Cardiac fibroblast (primary cell): Measurements from ENCODE around the gene CLN3.
"Not testable (repeated sequence)": the region's sequence is repeated elsewhere in the genome, so short reads cannot be mapped to it uniquely, and the experiment has no call there.

Experiments used
- DNase-seq, 2 donors: peaks; one replicate each; pipeline versions ENCODE4 v3.0.0 to v3.0.0-alpha.2; 2010; ENCODE audit warnings: low read depth in 2 of 2
- H3K4me3 ChIP-seq, 2 donors: replicated peaks in 1 of 2; 1 replicate in 1 of 2; 2 replicates in 1 of 2; pipeline ENCODE4 v1.5.1; 2011; ENCODE audit warnings: low read depth in 2 of 2, low read length in 2 of 2, mild to moderate bottlenecking in 2 of 2, moderate library complexity in 1 of 2
- TF ChIP-seq, protein P1 (sequence below): IDR thresholded peaks from one replicate; pipeline ENCODE4 v1.5.1; 2011; ENCODE audit warnings: low read depth, mild to moderate bottlenecking, low read length, inconsistent platforms

The CLN3 gene

DNA sequence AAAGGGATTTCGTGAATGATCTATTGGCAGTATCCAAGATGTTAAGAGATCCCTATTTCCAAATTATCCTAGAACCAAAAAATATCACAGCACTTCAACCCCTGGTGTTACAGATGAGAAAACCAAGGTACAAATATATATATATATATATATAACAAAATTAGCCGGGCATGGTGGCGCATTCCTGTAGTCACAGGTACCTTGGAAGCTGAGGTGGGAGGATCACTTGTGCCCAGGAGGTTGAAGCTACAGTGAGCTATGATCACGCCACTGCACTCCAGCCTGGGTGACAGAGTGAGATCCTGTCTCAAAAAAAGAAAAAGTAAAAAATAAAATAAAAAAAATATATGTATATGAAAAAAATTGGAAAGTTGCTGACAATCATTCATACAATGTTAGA, 637 bp upstream of the CLN3 start:
- TF ChIP-seq, protein P1, sequence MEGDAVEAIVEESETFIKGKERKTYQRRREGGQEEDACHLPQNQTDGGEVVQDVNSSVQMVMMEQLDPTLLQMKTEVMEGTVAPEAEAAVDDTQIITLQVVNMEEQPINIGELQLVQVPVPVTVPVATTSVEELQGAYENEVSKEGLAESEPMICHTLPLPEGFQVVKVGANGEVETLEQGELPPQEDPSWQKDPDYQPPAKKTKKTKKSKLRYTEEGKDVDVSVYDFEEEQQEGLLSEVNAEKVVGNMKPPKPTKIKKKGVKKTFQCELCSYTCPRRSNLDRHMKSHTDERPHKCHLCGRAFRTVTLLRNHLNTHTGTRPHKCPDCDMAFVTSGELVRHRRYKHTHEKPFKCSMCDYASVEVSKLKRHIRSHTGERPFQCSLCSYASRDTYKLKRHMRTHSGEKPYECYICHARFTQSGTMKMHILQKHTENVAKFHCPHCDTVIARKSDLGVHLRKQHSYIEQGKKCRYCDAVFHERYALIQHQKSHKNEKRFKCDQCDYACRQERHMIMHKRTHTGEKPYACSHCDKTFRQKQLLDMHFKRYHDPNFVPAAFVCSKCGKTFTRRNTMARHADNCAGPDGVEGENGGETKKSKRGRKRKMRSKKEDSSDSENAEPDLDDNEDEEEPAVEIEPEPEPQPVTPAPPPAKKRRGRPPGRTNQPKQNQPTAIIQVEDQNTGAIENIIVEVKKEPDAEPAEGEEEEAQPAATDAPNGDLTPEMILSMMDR: no peak
- no peak for DNase-seq
- H3K4me3 ChIP-seq: no peak overlapping the region

- H3K4me3 ChIP-seq: peak overlapping the region; percentile 77 to 100
- TF ChIP-seq, protein P1: peak; percentile 42
- peak; percentile 9 to 13 for DNase-seq
These were observed 474 bp downstream of the CLN3 start for GRCh38 chr16:28491230-28491969.

DNA sequence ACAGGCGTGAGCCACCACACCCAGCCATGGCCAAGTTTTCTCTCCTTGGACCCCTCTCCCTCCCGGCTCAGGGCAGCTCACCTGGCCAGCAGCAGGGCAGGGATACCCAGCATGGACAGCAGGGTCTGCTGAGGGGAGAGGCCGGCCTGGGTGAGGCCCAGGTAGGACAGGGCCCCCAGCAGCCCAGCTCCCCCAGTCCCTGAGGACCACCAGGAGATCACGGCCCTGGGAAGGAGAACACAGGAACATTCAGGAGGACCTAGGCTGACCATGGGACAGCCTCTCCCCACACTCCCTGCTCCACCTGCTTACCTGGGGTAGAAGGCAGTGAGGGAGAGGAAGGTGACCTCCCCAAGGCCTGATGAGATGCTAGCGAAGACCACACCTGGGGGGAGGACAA, 5.6 kb downstream of the CLN3 start:
- TF ChIP-seq, protein P1: no peak
- no peak for DNase-seq
- no peak overlapping the region for H3K4me3 ChIP-seq

DNA sequence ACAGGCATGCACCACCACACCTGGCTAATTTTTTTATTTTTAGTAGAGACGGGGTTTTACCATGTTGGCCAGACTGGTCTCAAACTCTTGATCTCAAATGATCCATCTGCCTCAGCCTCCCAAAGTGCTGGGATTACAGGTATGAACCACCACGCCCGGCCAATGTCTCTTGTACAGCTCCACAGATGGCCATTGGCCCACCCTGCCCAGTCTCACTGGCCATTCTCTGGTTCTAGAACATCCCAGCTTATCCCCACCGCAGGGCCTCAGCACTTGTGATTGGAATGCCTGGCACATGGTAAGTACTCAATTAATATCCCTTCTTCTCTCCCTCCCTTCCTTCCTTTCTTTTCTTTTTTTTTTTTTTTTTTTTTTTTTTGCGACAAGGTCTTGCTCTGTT, 8.5 kb downstream of the CLN3 start:
- DNase-seq, H3K4me3 ChIP-seq: not testable (repeated sequence)

GRCh38 chr16:28482026-28482425, 9.8 kb downstream of the CLN3 start:
- DNase-seq: no peak
- TF ChIP-seq, protein P1: no peak
- H3K4me3 ChIP-seq: no peak overlapping the region

DNA sequence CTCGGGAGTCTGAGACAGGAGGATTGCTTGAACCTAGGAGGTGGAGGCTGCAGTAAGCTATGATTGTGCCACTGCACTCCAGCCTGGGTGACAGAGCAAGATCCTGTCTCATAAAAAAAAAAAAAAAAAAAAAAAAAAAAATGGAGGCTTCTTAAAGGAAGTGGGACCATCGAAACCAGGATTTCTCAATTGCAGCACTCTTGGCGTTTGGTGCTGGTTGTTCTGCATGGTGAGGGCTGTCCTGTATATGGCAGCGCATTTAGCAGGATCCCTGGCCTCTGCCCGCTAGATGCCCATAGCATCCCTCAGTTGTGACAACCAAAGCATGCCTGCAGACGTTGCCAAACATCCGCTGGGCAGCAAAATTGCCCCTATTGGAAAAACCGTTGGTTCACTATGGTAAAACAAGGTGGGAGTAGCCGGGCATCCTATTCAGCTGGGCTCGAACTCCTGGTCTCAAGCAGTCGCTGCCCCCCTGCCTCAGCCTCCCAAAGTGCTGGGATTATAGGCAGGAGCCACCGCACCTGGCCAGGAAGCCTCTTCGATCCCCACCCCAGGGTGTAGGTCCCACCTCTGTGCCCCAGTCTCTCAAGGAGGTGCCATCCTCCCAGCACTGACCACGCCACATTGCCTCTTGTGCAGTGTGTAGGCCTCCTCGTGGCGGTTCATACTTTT, 13.2 kb downstream of the CLN3 start:
- H3K4me3 ChIP-seq: no peak overlapping the region
- TF ChIP-seq, protein P1: no peak
- no peak for DNase-seq

- no peak for DNase-seq
These were observed 14.5 kb downstream of the CLN3 start for GRCh38 chr16:28477311-28477920.

More at GRCh38 chr16:28477311-28477920, 14.5 kb downstream of the CLN3 start:
- TF ChIP-seq, protein P1: no peak
- H3K4me3 ChIP-seq: no peak overlapping the region
